ENCODE measurements around the gene RBM26.

RBM26 gene

DNA sequence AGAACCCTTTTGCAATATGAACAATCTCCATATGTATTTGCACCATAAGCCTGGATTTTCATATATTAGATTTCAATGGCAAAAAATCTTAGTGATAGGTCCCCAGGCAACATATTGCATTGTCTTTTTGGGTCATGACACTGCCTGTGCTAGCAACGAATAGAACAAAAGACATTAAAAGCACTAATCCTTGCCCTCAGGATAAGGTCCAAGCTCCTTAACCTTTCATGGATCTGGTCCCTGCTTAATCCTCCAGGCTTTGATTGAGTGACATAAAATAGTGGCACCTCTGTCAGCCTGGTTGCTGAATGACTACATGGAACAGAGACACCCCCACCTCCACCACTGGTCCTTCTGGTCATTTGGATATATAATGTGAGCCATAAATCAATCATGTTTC is 134.4 kb downstream of the RBM26 start:
- no peak for DNase-seq

DNA sequence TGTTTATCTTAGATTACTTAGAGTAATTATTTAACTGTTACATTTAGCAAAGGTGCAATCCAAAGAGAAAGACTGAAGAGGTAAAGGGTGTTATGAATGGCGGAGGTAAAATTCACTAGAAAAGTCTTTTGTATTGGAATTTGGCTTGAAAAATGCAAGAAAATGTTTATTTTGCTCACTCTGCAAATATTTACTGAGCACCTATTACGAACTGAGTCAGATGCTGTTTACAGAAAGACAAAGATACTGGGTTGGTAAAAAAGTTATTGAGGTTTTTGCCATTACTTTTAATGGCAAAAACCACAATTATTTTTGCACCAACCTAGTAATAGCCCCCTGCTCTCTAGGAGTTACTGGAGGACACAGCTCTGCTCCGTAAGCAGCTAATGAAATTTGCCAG is 135.2 kb downstream of the RBM26 start:
- DNase-seq: no peak
